DND-41 (cell line): ENCODE results near the gene CHMP2A.

Experiments used
- ATAC-seq: fragments of 200-7000 bp; cut with Tn5 transposase; 3 replicates; pipeline ENCODE4 v1.9.1; 2021; ENCODE audit warnings: low read depth; ENCODE audit not compliant: insufficient read depth
- DNase-seq: peaks from one replicate; pipeline ENCODE4 v3.0.0-alpha.2; 2020
- H2AFZ ChIP-seq: 2 replicates; pipeline ENCODE4 v1.6.0; 2012; ENCODE audit warnings: low read depth, low read length
- H3K27ac ChIP-seq: 2 replicates; pipeline ENCODE4 v1.5.1; 2012; ENCODE audit warnings: low read length, inconsistent platforms
- H3K27me3 ChIP-seq: fragments of 200-600 bp; sonication (generic); 2 replicates; pipeline ENCODE4 v1.6.0; 2012; ENCODE audit warnings: low read length, mild to moderate bottlenecking, inconsistent platforms; ENCODE audit not compliant: insufficient read depth, poor library complexity
- H3K36me3 ChIP-seq: 2 replicates; pipeline ENCODE4 v1.5.1; 2012; ENCODE audit warnings: low read length, inconsistent platforms; ENCODE audit not compliant: insufficient read depth
- H3K4me1 ChIP-seq: 2 replicates; pipeline ENCODE4 v1.5.1; 2012; ENCODE audit warnings: mild to moderate bottlenecking, low read length; ENCODE audit not compliant: insufficient read depth
- H3K4me2 ChIP-seq: 2 replicates; pipeline ENCODE4 v1.6.0; 2012; ENCODE audit warnings: mild to moderate bottlenecking, moderate library complexity, low read length, inconsistent platforms; ENCODE audit not compliant: insufficient read depth
- H3K4me3 ChIP-seq, 2 experiments: fragments of 200-600 bp in 1 of 2; shearing (Covaris generic) in 1 of 2; 2 replicates each; pipeline ENCODE4 v1.5.1; 2012 to 2016; ENCODE audit warnings: inconsistent platforms in 2 of 2, low read length in 2 of 2, mild to moderate bottlenecking in 2 of 2, low read depth in 1 of 2, moderate library complexity in 1 of 2
- H3K79me2 ChIP-seq: 2 replicates; pipeline ENCODE4 v1.6.0; 2012; ENCODE audit warnings: low read length, inconsistent platforms; ENCODE audit not compliant: insufficient read depth
- H3K9ac ChIP-seq: 2 replicates; pipeline ENCODE4 v1.6.0; 2012; ENCODE audit warnings: low read depth, mild to moderate bottlenecking, inconsistent platforms, low read length, moderate library complexity
- H3K9me3 ChIP-seq: 2 replicates; pipeline ENCODE4 v1.5.1; 2012; ENCODE audit warnings: low read length, moderate library complexity, mild to moderate bottlenecking, inconsistent platforms; ENCODE audit not compliant: insufficient read depth, severe bottlenecking
- H4K20me1 ChIP-seq: 2 replicates; pipeline ENCODE4 v1.6.0; 2012; ENCODE audit warnings: low read length; ENCODE audit not compliant: insufficient read depth
- CTCF ChIP-seq: IDR thresholded peaks from 2 replicates; pipeline ENCODE4 v1.5.1; 2012; ENCODE audit warnings: borderline replicate concordance, low read length, moderate library complexity, mild to moderate bottlenecking; ENCODE audit not compliant: poor library complexity, severe bottlenecking; ENCODE audit errors: extremely low read depth
- EZH2 ChIP-seq: IDR thresholded peaks from 3 replicates; pipeline ENCODE4 v1.6.1; 2012; ENCODE audit warnings: borderline replicate concordance, low read depth, mild to moderate bottlenecking, moderate library complexity, low read length, inconsistent platforms; ENCODE audit not compliant: severe bottlenecking

The CHMP2A gene

GRCh38 chr19:58518256-58519086, 36.4 kb downstream of the CHMP2A start:
- peak; percentile 36 for DNase-seq
- peak overlapping the region; percentile 88; the same call in 1 of the 2 replicates for H2AFZ ChIP-seq

GRCh38 chr19:58516964-58517833, 37.7 kb downstream of the CHMP2A start:
- peak overlapping the region; percentile 98; the same call in 1 of the 2 replicates for H3K9ac ChIP-seq
- no peak for TF ChIP-seq EZH2
- peak; percentile 48 for TF ChIP-seq CTCF
- H2AFZ ChIP-seq = no peak overlapping the region
- H3K4me3 ChIP-seq = 0 out of 4 replicates have a peak overlapping the region, but pooled peaks of 1 of the 2 experiments have one; percentile 15
- ATAC-seq (no peak), DNase-seq (no peak)
- peaks cover 63% of the 10 kb centered on the region for H3K4me1 ChIP-seq
- peak overlapping the region; percentile 90 for H3K4me2 ChIP-seq
- H4K20me1 ChIP-seq = peaks cover 21% of the 10 kb centered on the region
- H3K27ac ChIP-seq = peak overlapping the region; percentile 15
- no peaks in the 10 kb centered on the region for H3K27me3 ChIP-seq
- H3K9me3 ChIP-seq = no peaks in the 10 kb centered on the region
- peaks cover 60% of the 10 kb centered on the region for H3K79me2 ChIP-seq
- peaks cover 29% of the 10 kb centered on the region for H3K36me3 ChIP-seq

More at GRCh38 chr19:58518256-58519086, 36.4 kb downstream of the CHMP2A start:
- peaks cover 29% of the 10 kb centered on the region for H3K36me3 ChIP-seq
- H3K79me2 ChIP-seq = peaks cover 60% of the 10 kb centered on the region
- peak overlapping the region; percentile 82 to 92 for H3K4me3 ChIP-seq
- TF ChIP-seq CTCF (no peak), EZH2 (no peak)
- peaks cover 59% of the 10 kb centered on the region for H3K4me1 ChIP-seq
- H3K9ac ChIP-seq = peak overlapping the region; percentile 98
- peak overlapping the region; percentile 94 for H3K27ac ChIP-seq
- H3K4me2 ChIP-seq = peak overlapping the region; percentile 90
- no peak for ATAC-seq
- H4K20me1 ChIP-seq = peaks cover 21% of the 10 kb centered on the region
- no peaks in the 10 kb centered on the region for H3K9me3 ChIP-seq
- no peaks in the 10 kb centered on the region for H3K27me3 ChIP-seq

DNA sequence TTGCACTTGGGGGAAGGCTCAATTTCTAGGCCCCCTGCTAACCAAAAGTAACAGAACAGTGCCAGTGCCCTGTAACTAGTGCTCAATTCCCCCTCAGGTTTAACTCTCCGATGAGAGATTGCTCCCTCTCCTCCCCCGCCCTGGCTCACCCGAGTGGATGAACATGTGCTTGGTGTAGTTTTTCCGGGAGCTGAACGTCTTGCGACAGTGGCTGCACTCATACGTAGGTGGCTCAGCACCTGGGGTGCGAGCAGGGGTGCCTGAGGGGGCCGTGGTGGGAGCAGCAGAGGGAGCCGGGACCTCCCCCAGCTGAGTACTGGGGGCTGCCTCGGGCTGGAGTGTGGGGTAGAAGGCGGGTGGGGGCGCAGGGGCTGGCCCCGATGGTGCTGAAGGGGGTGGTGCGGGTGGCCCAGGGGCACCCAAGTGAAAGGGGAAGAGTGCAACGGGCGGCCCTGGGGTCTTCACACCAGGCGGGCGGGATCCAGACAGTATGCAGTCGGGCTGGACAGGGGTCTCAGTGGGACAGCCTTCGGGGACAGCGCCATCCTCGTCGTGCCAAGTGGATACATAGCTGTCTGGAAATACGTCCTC, 38.6 kb downstream of the CHMP2A start:
- no peak overlapping the region for H2AFZ ChIP-seq
- TF ChIP-seq EZH2 (no peak), CTCF (no peak)
- peak overlapping the region; percentile 79; the same call in 1 of the 2 replicates for H3K9ac ChIP-seq
- H3K4me3 ChIP-seq = no peak overlapping the region
- ATAC-seq = no peak
- H3K27me3 ChIP-seq = no peaks in the 10 kb centered on the region
- peaks cover 60% of the 10 kb centered on the region for H3K79me2 ChIP-seq
- H3K9me3 ChIP-seq = no peaks in the 10 kb centered on the region
- H3K4me1 ChIP-seq = peaks cover 63% of the 10 kb centered on the region
- peaks cover 29% of the 10 kb centered on the region for H3K36me3 ChIP-seq
- no peak overlapping the region for H3K27ac ChIP-seq
- no peak for DNase-seq
- peaks cover 21% of the 10 kb centered on the region for H4K20me1 ChIP-seq
- peak overlapping the region; percentile 98 for H3K4me2 ChIP-seq
